K562 (cell line): ENCODE measurements around the gene CLP1. TPM values are rescaled to one million over a fixed set of nuclear protein-coding genes. Genes with fewer than 3 reads are reported as not detected.
A peak's percentile ranks its signal among the peaks of the same experiment; 100 is the strongest.

Experiments used
- DACH1 ChIP-seq: fragments of 450-650 bp; IDR thresholded peaks from 2 replicates; pipeline ENCODE4 v1.6.1; 2018; ENCODE audit not compliant: partially characterized antibody
- E2F5 ChIP-seq: sonication (generic); formaldehyde crosslinking; IDR thresholded peaks from 2 replicates; pipeline ENCODE4 v1.8.0; 2022; ENCODE audit warnings: mild to moderate bottlenecking, missing genetic modification reagents
- ERF ChIP-seq: fragments of 450-650 bp; formaldehyde crosslinking; IDR thresholded peaks from 2 replicates; pipeline ENCODE4 v1.4.0; 2020; ENCODE audit warnings: mild to moderate bottlenecking, mixed read lengths
- MAFK ChIP-seq: IDR thresholded peaks from 2 replicates; pipeline ENCODE4 v1.6.1; 2011; ENCODE audit warnings: low read length, improper control_type of control experiment
- NBN ChIP-seq: fragments of 450-650 bp; IDR thresholded peaks from 2 replicates; pipeline ENCODE4 v1.6.1; 2016; ENCODE audit warnings: low read depth, mild to moderate bottlenecking
- NUFIP1 ChIP-seq: fragments of 450-650 bp; IDR thresholded peaks from 2 replicates; pipeline ENCODE4 v1.6.1; 2018; ENCODE audit not compliant: partially characterized antibody
- PHF20 ChIP-seq: fragments of 450-650 bp; IDR thresholded peaks from 2 replicates; pipeline ENCODE4 v1.6.1; 2018; ENCODE audit not compliant: partially characterized antibody
- PTTG1 ChIP-seq: fragments of 450-650 bp; IDR thresholded peaks from 2 replicates; pipeline ENCODE4 v1.6.1; 2016; ENCODE audit warnings: low read depth, mild to moderate bottlenecking, missing genetic modification characterization, missing compliant biosample characterization
- SMARCC2 ChIP-seq: fragments of 450-650 bp; IDR thresholded peaks from 2 replicates; pipeline ENCODE4 v1.6.1; 2017; ENCODE audit warnings: antibody characterized with exemption, moderate library complexity, mild to moderate bottlenecking, low read depth
- SNRNP70 ChIP-seq: fragments of 200-400 bp; formaldehyde crosslinking; optimal IDR thresholded peaks from 2 replicates; pipeline ENCODE3; 2017; ENCODE audit warnings: low read depth, low read length
- TCF7L2 ChIP-seq: fragments of 150-350 bp; IDR thresholded peaks from 2 replicates; pipeline ENCODE4 v1.6.1; 2016; ENCODE audit warnings: low read depth, mild to moderate bottlenecking, low read length, moderate library complexity
- polyA plus RNA-seq, 8 experiments: library from polyadenylated mRNA; depleted of rRNA in 4 of 8; stranded (reverse) in 5 of 8; unstranded in 3 of 8; fragments of >200 nt; fragmentation: Nextera tagmentation in 2 of 8; fragmentation: Illumina TruSeq in 1 of 8; extraction: Ambion mirVana in 2 of 8; extraction: Trizol in 1 of 8; gene quantifications; 2 replicates each; pipeline versions ENCODE4 v1.2.1 to v1.2.3, GENCODE V29; 2011 to 2014; ENCODE audit warnings: inconsistent platforms in 1 of 8, missing spikeins in 1 of 8
- total RNA-seq, 7 experiments: library from RNA; depleted of rRNA in 6 of 7; stranded (reverse); fragments of >200 nt in 6 of 7; fragmentation: Illumina TruSeq in 2 of 7; extraction: Trizol in 2 of 7; gene quantifications; 2 replicates each; pipeline versions ENCODE4 v1.2.1 to v1.2.3, GENCODE V29; 2011 to 2021; ENCODE audit warnings: low replicate concordance in 1 of 7
- TF ChIP-seq, protein P1 (sequence below): sonication (generic); formaldehyde crosslinking; IDR thresholded peaks from 2 replicates; pipeline ENCODE4 v1.8.1; 2023; ENCODE audit warnings: missing genetic modification reagents, mild to moderate bottlenecking, borderline replicate concordance
- TF ChIP-seq, protein P2 (sequence below): fragments of 250-450 bp; sonication (Bioruptor Pico); IDR thresholded peaks from 2 replicates; pipeline ENCODE4 v1.5.1; 2021; ENCODE audit warnings: mild to moderate bottlenecking
- TF ChIP-seq, protein P3 (sequence below): sonication (generic); formaldehyde crosslinking; IDR thresholded peaks from 2 replicates; pipeline ENCODE4 v1.8.0; 2022; ENCODE audit warnings: missing genetic modification reagents, mild to moderate bottlenecking, borderline replicate concordance

CLP1 gene
- total and polyA plus RNA-seq, 9 of the 15 experiments (the other 6 are each of a cell fraction or from before 2014, with no cell fraction given): 19.1 to 46.2 (median 27.8) TPM

GRCh38 chr11:57647960-57648800, 9.4 kb upstream of the CLP1 start (continued):
- TF ChIP-seq E2F5 (CRISPR knock-in tag) (no peak), SNRNP70 (no peak), NUFIP1 (no peak), SMARCC2 (peak; percentile 92), TCF7L2 (no peak), DACH1 (peak; percentile 63), ERF (CRISPR knock-in tag) (no peak), PHF20 (no peak), PTTG1 (tag) (no peak), NBN (0 out of 2 replicates have a peak, but pooled peaks have one; percentile 25), MAFK (no peak)
- TF ChIP-seq, protein P1, sequence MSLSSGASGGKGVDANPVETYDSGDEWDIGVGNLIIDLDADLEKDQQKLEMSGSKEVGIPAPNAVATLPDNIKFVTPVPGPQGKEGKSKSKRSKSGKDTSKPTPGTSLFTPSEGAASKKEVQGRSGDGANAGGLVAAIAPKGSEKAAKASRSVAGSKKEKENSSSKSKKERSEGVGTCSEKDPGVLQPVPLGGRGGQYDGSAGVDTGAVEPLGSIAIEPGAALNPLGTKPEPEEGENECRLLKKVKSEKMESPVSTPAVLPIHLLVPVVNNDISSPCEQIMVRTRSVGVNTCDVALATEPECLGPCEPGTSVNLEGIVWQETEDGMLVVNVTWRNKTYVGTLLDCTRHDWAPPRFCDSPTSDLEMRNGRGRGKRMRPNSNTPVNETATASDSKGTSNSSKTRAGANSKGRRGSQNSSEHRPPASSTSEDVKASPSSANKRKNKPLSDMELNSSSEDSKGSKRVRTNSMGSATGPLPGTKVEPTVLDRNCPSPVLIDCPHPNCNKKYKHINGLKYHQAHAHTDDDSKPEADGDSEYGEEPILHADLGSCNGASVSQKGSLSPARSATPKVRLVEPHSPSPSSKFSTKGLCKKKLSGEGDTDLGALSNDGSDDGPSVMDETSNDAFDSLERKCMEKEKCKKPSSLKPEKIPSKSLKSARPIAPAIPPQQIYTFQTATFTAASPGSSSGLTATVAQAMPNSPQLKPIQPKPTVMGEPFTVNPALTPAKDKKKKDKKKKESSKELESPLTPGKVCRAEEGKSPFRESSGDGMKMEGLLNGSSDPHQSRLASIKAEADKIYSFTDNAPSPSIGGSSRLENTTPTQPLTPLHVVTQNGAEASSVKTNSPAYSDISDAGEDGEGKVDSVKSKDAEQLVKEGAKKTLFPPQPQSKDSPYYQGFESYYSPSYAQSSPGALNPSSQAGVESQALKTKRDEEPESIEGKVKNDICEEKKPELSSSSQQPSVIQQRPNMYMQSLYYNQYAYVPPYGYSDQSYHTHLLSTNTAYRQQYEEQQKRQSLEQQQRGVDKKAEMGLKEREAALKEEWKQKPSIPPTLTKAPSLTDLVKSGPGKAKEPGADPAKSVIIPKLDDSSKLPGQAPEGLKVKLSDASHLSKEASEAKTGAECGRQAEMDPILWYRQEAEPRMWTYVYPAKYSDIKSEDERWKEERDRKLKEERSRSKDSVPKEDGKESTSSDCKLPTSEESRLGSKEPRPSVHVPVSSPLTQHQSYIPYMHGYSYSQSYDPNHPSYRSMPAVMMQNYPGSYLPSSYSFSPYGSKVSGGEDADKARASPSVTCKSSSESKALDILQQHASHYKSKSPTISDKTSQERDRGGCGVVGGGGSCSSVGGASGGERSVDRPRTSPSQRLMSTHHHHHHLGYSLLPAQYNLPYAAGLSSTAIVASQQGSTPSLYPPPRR (CRISPR knock-in tag): peak; percentile 70; the same call in 1 of the 2 replicates
- TF ChIP-seq, protein P2, sequence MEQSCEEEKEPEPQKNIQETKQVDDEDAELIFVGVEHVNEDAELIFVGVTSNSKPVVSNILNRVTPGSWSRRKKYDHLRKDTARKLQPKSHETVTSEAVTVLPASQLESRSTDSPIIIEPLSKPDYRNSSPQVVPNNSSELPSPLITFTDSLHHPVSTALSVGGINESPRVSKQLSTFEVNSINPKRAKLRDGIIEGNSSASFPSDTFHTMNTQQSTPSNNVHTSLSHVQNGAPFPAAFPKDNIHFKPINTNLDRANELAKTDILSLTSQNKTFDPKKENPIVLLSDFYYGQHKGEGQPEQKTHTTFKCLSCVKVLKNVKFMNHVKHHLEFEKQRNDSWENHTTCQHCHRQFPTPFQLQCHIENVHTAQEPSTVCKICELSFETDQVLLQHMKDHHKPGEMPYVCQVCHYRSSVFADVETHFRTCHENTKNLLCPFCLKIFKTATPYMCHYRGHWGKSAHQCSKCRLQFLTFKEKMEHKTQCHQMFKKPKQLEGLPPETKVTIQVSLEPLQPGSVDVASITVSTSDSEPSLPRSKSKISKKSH (CRISPR knock-in tag): no peak
- TF ChIP-seq, protein P3, sequence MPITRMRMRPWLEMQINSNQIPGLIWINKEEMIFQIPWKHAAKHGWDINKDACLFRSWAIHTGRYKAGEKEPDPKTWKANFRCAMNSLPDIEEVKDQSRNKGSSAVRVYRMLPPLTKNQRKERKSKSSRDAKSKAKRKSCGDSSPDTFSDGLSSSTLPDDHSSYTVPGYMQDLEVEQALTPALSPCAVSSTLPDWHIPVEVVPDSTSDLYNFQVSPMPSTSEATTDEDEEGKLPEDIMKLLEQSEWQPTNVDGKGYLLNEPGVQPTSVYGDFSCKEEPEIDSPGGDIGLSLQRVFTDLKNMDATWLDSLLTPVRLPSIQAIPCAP (CRISPR knock-in tag): no peak
